Measurements from ENCODE around the gene GTPBP6. TPM values are rescaled to one million over a fixed set of nuclear protein-coding genes. Genes with fewer than 3 reads are reported as not detected.
A peak's percentile ranks its signal among the peaks of the same experiment; 100 is the strongest.

Gene GTPBP6
- total and polyA plus RNA-seq, 12 donors = 5.3 to 57.1 (median 38.1) TPM

DNA sequence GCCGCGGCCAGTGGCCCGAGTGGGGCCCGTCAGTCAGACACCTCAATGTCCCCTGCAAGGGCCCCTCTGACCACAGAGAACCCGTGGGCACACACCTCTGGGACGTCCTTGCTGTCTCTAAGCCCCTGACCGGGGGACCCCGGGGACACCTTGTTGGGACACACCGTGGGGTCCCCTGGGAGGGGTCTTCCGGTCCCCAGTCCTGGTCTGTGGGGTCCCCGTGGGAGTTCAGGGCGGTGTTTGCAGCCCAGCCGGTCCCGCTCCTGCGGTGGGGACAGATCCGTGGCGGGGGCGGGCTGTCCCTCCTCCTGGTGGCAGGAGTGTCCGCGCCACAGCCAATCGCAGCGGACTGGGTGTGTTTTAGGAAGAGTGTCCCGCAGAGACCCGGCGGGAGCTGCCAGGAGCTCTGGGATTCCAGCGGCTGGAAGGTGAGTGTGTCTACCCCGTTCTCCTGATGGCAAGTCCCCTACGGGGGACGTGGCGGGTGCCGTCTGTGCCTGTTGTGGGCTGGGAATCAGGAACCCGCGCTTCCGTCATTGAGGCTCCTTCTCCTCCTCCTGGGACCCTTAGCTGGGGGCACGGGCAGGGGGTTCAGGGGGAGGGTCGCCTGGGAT lies 42.5 kb downstream of the GTPBP6 start:
- Histone ChIP-seq H3K36me3 (replicated peaks in 1 of 2) (no peaks in the 10 kb centered on the region), H3K27ac (peak overlapping the region in 1 of 5 donors; percentile 45), H3K4me3 (peak overlapping the region in 3 of 4 donors; percentile 7 to 62 (median 26)), H3K4me1 (replicated peaks in 1 of 2) (peaks cover 6 to 15% of the 10 kb centered on the region in 2 donors), H3K27me3 (no peaks in the 10 kb centered on the region), H3K9me3 (replicated peaks in 1 of 3) (no peaks in the 10 kb centered on the region)
- TF ChIP-seq POLR2A (IDR thresholded peaks at IDR 0.05) = no peak
- TF ChIP-seq, protein P1, sequence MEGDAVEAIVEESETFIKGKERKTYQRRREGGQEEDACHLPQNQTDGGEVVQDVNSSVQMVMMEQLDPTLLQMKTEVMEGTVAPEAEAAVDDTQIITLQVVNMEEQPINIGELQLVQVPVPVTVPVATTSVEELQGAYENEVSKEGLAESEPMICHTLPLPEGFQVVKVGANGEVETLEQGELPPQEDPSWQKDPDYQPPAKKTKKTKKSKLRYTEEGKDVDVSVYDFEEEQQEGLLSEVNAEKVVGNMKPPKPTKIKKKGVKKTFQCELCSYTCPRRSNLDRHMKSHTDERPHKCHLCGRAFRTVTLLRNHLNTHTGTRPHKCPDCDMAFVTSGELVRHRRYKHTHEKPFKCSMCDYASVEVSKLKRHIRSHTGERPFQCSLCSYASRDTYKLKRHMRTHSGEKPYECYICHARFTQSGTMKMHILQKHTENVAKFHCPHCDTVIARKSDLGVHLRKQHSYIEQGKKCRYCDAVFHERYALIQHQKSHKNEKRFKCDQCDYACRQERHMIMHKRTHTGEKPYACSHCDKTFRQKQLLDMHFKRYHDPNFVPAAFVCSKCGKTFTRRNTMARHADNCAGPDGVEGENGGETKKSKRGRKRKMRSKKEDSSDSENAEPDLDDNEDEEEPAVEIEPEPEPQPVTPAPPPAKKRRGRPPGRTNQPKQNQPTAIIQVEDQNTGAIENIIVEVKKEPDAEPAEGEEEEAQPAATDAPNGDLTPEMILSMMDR (IDR thresholded peaks at IDR 0.05) = peak in 1 of 6 experiments; percentile 27
- intact Hi-C loops (cut with DNase I) = no loop called here
- peak; percentile 61 to 86 (median 76) for DNase-seq
- WGBS, 4 donors = 0 to 8% (median 2%) methylated on average over 3 to 36 of the region's 36 CpGs

DNA sequence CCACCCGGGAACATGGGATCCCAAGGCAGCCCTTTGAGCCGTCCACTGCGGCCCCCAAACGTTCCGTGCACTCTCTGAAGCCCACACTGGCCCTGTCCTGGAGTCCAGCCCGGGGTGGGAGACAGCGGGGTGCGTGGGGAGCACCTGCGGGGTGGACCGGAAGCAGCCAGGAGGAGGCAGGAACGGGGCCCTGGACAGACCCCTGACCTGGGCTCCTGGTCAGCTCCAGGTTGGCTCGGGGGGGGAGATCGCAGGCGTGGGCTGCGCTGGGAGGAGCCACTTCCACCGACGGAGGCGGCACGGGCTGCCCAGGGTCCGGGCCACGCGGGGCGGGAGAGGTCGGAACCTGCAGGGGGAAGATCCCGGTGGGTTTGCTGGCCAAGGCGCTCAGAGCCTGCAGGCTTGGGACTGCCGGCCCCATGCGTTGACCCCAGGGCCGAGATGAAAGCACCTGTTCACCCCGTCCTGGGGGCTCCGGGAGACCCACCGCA lies 43.1 kb downstream of the GTPBP6 start:
- WGBS, 4 donors = 46 to 58% (median 48%) methylated on average over 5 to 32 of the region's 32 CpGs; no CpG with 5 or more reads in 1 of the 4 donors
- intact Hi-C loops (cut with DNase I) = no loop called here
- no peaks in the 10 kb centered on the region for H3K36me3 ChIP-seq (replicated peaks in 1 of 2)
- peak overlapping the region in 1 of 5 donors; percentile 45 for H3K27ac ChIP-seq
- no peaks in the 10 kb centered on the region for H3K27me3 ChIP-seq
- peak in 1 of 7 donors; percentile 13 for DNase-seq
- peaks cover 6 to 15% of the 10 kb centered on the region in 2 donors for H3K4me1 ChIP-seq (replicated peaks in 1 of 2)
- peak overlapping the region in 2 of 4 donors; percentile 26 to 62 for H3K4me3 ChIP-seq
- no peaks in the 10 kb centered on the region for H3K9me3 ChIP-seq (replicated peaks in 1 of 3)
- TF ChIP-seq, protein P1 (IDR thresholded peaks at IDR 0.05) = no peak
- TF ChIP-seq POLR2A (IDR thresholded peaks at IDR 0.05) = no peak

DNA sequence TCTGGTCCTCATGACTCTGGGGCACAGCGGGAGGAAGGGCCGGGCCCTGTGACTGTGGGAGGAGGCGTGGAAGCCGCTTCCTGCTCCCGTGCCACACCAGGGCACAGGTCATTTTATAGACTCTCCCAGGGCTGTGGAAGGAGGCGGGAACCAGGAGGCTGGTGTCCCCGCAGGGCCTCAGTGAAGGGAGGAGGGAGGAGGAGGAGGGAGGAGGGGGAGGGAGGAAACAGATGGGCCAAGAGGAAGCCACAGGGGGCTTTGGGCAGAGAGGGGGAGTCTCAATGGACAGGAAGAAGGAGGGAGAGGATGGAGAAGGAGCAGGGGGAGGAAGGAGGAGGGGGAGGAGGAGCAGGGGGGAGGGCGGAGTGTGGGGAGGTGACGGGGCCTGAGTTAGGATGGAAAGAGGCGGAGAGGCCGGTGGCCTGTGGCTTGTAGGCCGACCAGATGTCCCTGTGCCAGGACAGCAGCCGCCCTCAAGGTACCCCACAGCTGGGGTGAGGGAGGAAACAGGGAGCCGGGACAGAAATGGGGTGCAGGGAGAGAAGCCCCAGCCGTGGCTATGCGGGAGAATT lies 43.6 kb downstream of the GTPBP6 start:
- H3K27ac ChIP-seq = peak overlapping the region in 1 of 5 donors; percentile 45
- H3K4me1 ChIP-seq (replicated peaks in 1 of 2) = peaks cover 6 to 15% of the 10 kb centered on the region in 2 donors
- TF ChIP-seq, protein P1 (IDR thresholded peaks at IDR 0.05) = no peak
- no peak for TF ChIP-seq POLR2A (IDR thresholded peaks at IDR 0.05)
- no peak overlapping the region for H3K4me3 ChIP-seq
- intact Hi-C loops (cut with DNase I) = no loop called here
- H3K27me3 ChIP-seq = no peaks in the 10 kb centered on the region
- no peaks in the 10 kb centered on the region for H3K9me3 ChIP-seq (replicated peaks in 1 of 3)
- WGBS, 4 donors = 39 to 75% (median 63%) methylated on average over 7 to 16 of the region's 16 CpGs
- no peaks in the 10 kb centered on the region for H3K36me3 ChIP-seq (replicated peaks in 1 of 2)
- peak in 5 of 7 donors; percentile 27 to 62 (median 46) for DNase-seq

DNA sequence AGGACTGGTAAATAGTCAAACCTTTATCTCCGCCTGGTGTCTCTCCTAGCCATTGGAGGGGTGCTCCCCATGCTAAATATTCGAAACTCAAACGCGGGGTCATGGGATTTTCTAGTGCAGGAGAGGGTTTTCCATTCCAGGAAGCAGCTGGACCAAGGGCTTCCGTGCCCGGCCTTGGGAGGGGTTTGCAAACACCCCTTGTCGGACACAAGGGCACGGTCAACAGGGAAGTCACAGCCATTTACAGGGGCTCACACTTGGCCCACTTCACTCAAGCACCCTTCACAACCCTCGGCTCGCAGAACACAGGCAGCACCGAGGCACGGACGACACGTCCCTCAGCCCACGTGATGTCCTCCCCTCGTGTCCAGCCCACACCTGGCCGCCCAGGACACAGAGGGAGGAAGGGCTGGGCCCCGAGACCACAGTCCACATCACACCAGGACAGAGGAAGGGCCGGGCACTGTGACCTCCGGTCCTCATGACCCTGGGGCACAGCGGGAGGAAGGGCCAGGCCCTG lies 47.7 kb downstream of the GTPBP6 start:
- H3K36me3 ChIP-seq (replicated peaks in 1 of 2) = no peaks in the 10 kb centered on the region
- H3K27me3 ChIP-seq = no peaks in the 10 kb centered on the region
- no peaks in the 10 kb centered on the region for H3K9me3 ChIP-seq (replicated peaks in 1 of 3)
- H3K27ac ChIP-seq = no peak overlapping the region
- 62 to 90% (median 84%) methylated on average over 7 to 21 of the region's 21 CpGs for WGBS, 4 donors
- no peak for TF ChIP-seq POLR2A (IDR thresholded peaks at IDR 0.05)
- TF ChIP-seq, protein P1 (IDR thresholded peaks at IDR 0.05) = no peak
- peaks cover 0 to 4% of the 10 kb centered on the region in 2 donors for H3K4me1 ChIP-seq (replicated peaks in 1 of 2)
- peak in 3 of 7 donors; percentile 9 to 46 (median 16) for DNase-seq
- no peak overlapping the region for H3K4me3 ChIP-seq
- intact Hi-C loops (cut with DNase I) = no loop called here

All from adrenal gland (tissue), 12 donors.